Stimulated activated CD4-positive, alpha-beta T cell treated with anti-CD3 and anti-CD28 coated beads, Interleukin-4, amount 100 ng/mL, for 24 hours (primary cell): ENCODE measurements around the gene PTPRO.
"Not testable (repeated sequence)": the region's sequence is repeated elsewhere in the genome, so short reads cannot be mapped to it uniquely, and the experiment has no call there.

Experiments
- DNase-seq: peaks from one replicate; pipeline ENCODE4 v3.0.0-alpha.2; 2020

The PTPRO gene

DNA sequence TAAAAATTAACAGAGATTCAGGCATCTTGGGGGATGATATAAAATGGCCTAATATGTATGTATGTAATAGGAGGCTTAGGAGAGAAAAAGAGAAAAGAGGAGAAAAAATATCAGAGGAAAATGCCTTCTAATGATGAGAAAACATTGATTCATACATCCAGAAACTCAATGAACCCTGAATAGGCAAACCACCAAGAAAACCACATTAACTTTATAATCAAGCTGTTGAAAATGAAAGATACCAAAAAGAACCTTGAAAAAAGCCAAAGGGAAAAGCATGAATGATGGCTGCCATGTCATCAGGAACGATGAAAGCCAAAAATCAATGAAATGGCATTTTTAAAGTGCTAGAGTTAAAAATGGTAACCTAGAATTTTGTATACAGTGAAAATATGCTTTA is 286.6 kb downstream of the PTPRO start:
- no peak for DNase-seq

DNA sequence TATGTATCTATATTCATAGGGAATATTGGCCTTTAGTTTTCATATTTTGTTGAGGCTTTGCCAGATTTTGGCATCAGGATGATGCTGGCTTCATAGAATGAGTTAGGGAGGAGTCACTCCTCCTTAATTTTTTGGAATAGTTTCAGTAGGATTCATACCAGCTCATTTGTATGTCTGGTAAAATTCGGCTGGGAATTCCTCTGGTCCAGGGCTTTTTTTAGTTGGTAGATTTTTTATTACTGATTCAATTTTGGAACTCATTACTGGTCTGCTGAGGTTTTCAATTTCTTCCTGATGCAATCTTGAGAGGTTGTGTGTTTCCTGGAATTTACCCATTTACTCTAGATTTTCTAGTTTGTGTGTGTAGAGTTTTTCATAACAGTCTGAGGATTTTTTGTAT is 291.7 kb downstream of the PTPRO start:
- DNase-seq, result no peak

DNA sequence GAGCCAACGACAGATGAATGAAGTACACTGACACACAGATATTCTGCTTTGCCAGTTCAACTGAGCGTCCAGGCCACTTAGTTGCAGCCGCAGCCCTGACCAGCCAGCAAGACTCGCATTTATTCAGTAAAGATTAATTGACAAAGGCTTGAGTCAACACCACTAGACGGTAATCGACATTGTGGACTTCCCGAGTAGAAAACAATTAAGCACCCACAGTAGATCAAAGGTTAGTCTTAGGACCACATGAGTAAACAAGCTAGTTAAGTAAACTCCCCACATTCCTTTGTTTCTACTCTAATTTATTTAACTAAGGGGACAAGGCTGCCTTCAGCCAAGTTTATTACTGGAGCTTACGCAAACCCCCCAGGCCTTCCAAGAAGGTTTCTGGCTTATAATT is 294.2 kb downstream of the PTPRO start:
- DNase-seq, result not testable (repeated sequence)

DNA sequence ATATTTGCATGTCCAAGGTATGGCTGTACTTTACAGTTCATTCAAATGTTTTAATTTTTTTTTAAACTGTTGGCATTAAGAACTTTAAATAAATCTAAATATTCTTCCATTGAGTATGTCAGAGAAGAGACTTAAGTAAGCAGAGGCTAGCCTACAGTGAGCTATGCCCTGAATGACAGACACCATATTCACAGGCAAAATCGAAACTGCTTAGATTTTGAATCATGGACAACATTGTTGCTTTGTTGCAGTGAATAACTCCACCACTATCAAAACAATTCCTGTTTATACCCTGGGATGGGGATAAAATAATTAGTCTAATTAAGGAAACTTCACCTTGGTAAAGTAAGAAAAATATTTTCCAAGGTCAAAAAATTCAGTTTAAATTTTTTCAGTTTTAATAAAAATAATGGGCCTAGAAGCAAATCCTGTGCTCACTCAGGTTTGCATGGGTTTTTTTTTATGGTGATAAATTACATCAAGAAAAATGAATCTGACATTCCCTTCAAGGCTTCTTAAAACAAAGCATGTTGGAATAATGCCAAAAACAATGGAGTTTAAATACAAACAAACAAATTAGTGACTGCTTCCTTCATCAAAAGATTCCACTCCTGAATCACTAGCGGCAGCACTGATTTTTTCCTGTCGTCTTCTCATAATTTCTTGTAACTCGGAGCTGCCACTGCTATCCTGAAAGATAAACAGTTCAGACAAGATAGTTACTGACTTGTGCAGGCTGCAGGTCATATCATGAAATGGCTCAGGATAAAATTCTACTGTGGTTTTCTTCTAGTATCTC is 298.6 kb downstream of the PTPRO start:
- DNase-seq, result no peak

DNA sequence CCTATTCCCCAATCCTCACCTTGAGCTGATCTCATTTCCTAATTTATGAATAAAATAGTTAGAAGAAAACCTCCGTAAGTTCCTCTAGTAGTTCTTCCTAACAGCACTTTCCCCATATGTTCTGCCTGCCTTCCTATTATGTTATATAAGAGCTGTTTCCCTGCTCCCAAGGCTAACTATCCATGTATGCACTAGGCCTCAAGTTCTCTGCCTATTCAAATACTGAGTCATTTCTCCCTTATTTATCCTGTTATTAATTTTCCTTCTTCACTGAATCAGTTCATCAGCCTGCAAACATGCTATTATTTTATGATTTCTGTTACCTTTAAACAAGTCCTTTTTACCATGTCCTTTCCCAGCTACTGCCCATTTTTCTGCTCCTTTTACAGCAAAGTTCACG is 302.8 kb downstream of the PTPRO start:
- DNase-seq, result no peak

DNA sequence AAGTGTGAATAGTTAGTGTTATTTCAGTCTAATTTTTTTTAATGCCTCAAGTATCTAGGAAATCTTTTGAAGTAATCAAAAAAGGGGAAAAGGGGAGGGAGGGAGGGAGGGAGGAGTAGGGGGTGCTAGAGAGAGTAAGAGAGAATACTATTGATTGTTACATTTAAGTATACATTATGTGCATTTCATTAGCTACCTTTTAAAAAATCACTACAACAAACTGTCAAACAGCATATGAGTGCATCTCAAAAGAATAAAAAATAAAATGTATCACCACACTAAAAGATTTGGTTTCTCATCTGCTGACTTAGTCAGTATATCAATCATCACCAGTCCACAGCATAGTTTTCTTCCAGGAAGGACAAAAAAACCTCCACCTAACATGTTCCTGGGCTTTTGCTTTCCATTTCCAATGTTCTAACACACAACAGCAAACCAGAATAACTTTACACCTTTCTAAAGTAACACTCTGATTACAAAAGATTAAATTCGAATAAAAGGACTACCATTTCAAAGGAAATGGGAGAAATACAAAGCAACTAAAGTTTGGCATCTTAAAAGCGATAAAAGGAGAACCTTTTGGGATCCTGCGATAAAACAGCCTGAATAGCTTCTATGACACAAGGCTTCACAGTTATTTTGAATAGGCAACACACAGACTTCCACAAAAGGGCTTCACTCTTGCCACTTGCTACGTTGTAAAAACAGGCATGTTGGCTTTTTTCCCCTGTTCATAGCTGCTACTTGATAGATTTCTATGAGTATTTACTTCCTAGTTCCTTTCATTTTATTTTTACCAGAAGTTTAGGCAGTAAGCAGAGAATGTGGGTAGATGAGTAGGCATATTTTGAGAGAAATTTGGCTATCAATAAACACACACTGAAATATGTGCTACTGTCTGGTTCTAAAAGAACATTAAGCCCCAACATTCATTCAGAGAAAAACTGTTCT is 306.0 kb downstream of the PTPRO start:
- no peak for DNase-seq

DNA sequence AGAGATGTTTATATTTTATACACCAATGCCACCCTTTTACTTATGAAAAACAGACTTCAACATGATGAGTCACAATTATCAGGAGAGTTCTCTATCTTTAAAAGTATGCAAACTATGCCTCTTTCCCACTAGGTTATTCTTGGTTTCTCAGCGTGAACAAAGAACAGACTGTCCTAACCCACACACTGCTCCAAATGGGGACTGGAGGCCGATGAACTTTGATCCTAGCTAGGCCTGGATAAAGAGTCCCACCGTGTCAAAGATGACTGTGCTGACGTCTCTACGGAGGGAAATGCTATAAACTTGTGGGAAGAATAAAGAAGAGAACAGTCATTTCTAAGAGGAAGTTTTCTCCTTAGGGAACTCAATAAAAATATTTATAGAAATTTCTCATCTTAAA is 306.8 kb downstream of the PTPRO start:
- DNase-seq, result no peak

DNA sequence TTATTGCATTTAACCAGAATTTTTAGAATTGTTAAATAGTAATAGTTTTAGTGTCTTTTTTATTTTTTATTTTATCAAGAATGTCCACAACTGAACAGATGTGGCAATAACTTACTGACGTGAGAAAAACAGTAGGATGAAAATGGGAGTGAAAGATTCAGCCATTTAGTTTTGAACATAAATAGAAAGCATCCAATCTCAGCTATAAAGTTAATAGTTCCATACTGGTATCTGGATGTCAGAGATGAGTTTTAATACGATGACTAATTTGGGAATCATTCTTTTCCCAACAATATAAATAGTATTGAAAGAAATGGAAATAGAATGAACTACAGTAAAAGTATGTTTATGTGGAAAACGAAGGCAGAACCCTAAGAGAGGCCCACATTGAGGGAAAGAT is 307.5 kb downstream of the PTPRO start:
- no peak for DNase-seq

DNA sequence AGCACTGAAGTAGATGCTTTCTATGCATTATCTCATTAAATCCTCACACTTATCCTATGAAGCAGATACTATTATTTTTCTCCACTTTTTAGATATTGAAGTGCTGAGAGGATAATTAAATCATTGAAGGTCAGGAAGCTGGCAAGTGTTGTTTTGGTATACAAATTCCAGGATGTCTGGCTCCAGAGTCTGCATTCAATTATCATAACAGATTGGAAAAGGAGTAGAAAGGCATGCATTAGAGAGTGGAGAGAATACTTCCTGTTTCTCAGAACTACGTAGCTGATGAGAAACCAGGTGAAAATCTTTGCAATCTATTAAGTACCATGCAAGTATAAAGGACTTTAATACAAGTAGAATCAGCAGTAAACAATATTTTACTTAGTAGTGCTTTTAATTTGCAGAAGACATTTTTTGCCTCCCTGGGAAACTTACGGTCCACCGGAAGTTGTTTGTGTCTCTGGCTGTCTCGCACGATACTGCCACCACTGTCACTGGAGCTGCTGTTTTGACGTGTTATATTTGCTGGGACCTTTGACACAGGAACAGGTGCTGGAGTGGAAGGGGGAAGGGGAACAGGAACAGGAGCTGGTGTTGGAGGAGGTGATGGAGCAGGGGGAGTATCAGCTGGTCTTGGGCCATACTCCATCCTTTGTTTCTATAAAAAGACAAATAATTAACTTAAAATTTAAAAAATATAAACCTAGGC is 308.9 kb downstream of the PTPRO start:
- no peak for DNase-seq

DNA sequence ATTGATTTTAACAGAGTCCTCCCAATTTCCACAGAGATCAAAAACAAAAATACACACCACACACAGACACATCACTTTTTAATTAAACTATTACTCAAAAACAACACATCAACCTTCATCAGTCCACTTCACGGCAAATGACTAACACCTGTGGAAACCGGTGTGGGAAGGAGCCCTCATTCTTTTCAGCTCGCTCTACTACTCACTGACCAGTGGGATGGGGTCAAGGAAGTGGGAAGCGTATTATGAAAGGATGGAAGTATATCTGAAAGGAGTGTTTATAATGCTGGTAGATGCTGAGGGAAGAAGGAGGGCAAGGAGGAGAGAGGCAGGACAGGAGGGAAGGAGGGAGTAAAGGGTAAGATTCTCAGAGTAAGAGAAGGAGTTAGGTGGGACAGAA is 310.4 kb downstream of the PTPRO start:
- no peak for DNase-seq

DNA sequence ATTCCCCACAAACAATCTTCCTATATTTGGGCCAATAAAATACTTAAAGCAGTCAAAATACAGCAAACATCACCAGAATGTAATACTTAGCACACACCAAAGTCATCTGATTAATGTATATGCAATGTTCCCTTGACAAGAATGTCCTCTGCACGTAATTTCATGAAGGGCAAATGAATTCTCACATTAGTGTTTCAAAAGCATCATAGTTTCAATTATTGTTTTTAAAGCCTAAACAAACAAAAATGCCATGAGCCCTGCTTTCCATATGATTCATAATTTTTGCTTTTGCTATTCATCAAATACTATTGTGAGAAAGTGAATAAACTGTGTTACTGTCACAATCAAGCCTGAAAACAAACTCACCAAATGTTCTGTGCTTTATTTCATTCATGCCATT is 310.9 kb downstream of the PTPRO start:
- DNase-seq, result no peak

DNA sequence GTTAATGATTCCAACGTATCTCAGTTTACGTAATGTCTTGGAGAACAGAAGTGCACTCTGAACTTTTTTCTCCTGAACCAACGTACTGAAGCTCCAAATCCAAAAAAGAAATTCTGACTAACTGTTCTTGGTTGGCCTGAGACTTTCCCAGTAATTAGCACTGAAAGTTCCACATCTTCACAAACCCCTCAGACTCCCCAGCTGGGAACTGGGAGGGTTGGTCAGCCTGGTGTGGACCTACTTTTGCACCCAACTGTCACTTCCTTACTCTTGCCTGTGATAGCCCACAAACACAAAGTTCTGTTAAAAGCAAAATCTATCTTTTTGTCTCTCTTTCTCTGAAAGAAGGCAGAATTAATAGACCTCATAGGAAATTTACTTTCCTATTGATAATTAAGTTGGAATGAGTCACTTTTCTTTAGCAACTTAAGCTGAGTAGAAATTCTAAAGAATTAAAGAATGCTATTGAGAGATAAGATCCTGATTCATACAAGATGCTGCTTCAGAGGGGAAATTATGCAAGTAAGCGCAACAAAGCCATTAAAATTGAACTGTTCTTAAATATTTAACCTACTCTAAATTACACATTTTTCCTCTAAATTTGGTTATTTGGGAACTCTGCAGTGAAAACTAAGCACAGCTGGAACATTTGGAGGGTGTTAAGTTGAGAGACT is 311.8 kb downstream of the PTPRO start:
- DNase-seq, result no peak

DNA sequence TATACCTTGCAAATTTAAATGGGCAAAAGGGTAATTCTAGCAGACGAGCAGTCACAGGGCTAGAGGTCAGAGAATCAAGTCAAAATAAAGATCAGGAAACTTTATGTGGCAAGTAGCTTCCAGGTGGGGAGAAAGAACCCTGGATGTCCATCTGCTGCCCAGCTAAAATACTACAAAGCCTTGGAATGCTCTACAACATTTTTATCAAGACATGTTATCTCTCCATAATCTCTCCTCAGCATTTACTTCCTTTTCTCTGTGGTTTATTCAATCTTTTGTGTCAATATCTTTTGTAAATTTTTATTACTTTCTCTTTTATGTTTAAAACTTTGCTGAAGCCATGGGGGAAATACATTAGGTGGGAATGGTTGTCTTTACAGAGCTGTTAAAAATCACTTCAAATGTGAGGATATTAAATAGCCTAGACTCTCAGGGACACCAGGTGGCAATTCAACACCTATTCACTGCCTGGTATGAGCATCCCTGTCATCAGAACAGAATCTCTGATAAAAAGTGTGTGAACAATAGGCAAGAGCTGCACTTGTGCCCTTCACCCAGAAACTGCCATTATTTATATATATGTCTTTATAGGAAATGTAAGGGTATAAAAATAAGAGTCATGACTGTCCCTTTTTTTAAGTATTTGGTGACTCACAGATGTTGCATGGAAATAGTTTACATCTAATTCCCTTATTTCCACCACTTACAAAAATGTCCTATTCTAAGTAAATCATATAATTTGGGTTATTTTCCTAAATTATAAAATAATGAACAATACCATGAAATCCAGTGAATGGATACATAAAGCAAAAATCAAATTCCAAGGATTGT is 314.0 kb downstream of the PTPRO start:
- no peak for DNase-seq

DNA sequence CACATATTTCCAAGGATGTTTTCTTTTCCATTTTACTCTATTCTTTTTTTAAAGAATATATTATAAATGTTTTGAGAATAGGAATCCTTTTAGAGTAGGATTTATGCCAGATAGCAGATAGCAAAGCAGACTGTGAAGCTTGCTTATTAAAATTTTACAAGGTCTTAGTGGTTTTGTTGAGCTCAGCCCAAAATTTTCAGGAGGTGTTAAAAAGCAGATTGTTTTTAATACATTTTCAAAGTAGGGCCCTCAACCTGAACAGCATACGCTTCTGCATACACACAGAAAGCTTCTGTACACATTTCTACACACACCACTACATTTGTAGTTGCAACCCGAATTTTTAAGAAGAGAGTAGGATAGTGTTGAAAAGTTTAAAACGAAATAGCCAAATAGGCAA is 315.9 kb downstream of the PTPRO start:
- no peak for DNase-seq

DNA sequence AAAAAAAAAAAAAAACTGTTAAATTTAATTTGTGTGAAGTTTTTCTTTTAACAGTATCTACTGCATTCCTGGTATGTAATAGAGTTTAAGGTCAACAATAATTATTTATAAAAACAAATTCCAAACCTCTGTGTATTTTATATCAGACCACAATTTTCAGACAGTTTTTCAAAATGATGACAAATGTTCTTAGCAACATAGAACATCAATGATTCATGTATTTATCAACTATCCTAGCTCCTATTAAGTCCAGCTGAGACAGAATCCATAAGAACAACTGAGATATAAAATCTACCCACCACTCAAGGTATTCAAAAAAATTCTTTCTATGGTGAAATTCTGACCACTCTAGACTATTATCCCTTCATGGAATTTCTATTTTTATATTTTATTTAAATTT is 322.4 kb downstream of the PTPRO start:
- no peak for DNase-seq

DNA sequence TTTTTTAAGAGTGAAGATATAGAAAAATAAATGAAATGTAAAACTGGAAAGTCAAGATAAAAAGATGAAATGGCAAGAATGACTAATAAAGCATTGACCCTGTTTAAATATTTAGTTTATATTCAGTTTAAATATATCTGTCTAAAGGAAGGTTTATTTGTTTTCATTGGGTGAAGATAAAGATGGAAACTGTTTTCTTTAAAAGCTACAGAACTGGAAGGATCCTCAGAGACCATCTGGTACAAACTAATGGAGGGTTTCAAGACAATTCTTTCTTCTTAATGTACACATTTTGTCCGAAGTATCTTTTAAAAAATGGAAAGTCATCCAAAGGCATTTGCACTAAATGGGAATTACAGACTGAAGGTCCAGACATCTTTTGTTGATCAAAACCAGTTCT is 324.3 kb downstream of the PTPRO start:
- DNase-seq, result no peak
